Vagina (tissue), 2 donors: ENCODE results near the gene SART3.

Source experiments
- CTCF ChIP-seq, 3 experiments: fragments of 450-650 bp in 2 of 3; fragments of 200-600 bp in 1 of 3; sonication (generic) in 1 of 3; IDR thresholded peaks; one replicate each; pipeline ENCODE4 v1.5.1; 2017 to 2019; ENCODE audit warnings: antibody characterized with exemption in 3 of 3, mild to moderate bottlenecking in 2 of 3, moderate library complexity in 2 of 3
- POLR2A ChIP-seq, 2 donors: fragments of 450-650 bp; IDR thresholded peaks; one replicate each; pipeline ENCODE4 v1.6.1; 2017; ENCODE audit warnings: antibody characterized with exemption in 2 of 2, mild to moderate bottlenecking in 2 of 2, moderate library complexity in 2 of 2
- POLR2AphosphoS5 ChIP-seq, 2 donors: sonication (generic); formaldehyde crosslinking; IDR thresholded peaks; one replicate each; pipeline ENCODE4 v1.9.0; 2017; ENCODE audit warnings: antibody characterized with exemption in 2 of 2, mild to moderate bottlenecking in 2 of 2, low read depth in 1 of 2; ENCODE audit not compliant: insufficient read depth in 1 of 2

- TF ChIP-seq POLR2A (IDR thresholded peaks at IDR 0.05) (no peak), CTCF (IDR thresholded peaks at IDR 0.05) (no peak), POLR2AphosphoS5 (IDR thresholded peaks at IDR 0.05; ENCODE audit: insufficient read depth in 1 of 2, low read depth in 1 of 2) (no peak)
Measured at GRCh38 chr12:108479364-108480070, 81.5 kb downstream of the SART3 start.
